ENCODE measurements around the gene GRIFIN. TPM values are rescaled to one million over a fixed set of nuclear protein-coding genes. Genes with fewer than 3 reads are reported as not detected.
A peak's percentile ranks its signal among the peaks of the same experiment; 100 is the strongest.
"Not testable (repeated sequence)": the region's sequence is repeated elsewhere in the genome, so short reads cannot be mapped to it uniquely, and the experiment has no call there.

GRIFIN gene
- total RNA-seq, 3 donors from 2014 or later, result not detected

GRCh38 chr7:2460641-2461040 lies 15.6 kb downstream of the GRIFIN start:
- no peak for TF ChIP-seq CTCF (IDR thresholded peaks at IDR 0.05)
- H3K9me3 ChIP-seq, result no peaks in the 10 kb centered on the region
- intact Hi-C loops (cut with DNase I, micrococcal nuclease), result no loop called here
- DNase-seq (no peak), ATAC-seq (no peak)
- H3K4me1 ChIP-seq (ENCODE audit: low read depth), result no peaks in the 10 kb centered on the region
- H3K36me3 ChIP-seq (ENCODE audit: low read depth), result no peaks in the 10 kb centered on the region
- no peak overlapping the region for H3K4me3 ChIP-seq

GRCh38 chr7:2460188-2460587 lies 16.0 kb downstream of the GRIFIN start:
- no peaks in the 10 kb centered on the region for H3K36me3 ChIP-seq (ENCODE audit: low read depth)
- DNase-seq (no peak), ATAC-seq (no peak)
- no peaks in the 10 kb centered on the region for H3K9me3 ChIP-seq
- TF ChIP-seq CTCF (IDR thresholded peaks at IDR 0.05), result no peak
- intact Hi-C loops (cut with DNase I, micrococcal nuclease), result no loop called here
- H3K4me1 ChIP-seq (ENCODE audit: low read depth), result no peaks in the 10 kb centered on the region
- H3K4me3 ChIP-seq, result no peak overlapping the region

- H3K36me3 ChIP-seq (ENCODE audit: low read depth), result no peaks in the 10 kb centered on the region
- no peak for TF ChIP-seq CTCF (IDR thresholded peaks at IDR 0.05)
- no peak overlapping the region for H3K4me3 ChIP-seq
- H3K4me1 ChIP-seq (ENCODE audit: low read depth), result no peaks in the 10 kb centered on the region
- no peak for DNase-seq
- H3K9me3 ChIP-seq, result no peaks in the 10 kb centered on the region
- intact Hi-C loops (cut with DNase I, micrococcal nuclease), result no loop called here
- no peak for ATAC-seq
These were observed 16.5 kb downstream of the GRIFIN start for GRCh38 chr7:2459674-2460073.

- ATAC-seq; H3K36me3 ChIP-seq (ENCODE audit: low read depth); DNase-seq; H3K4me3 ChIP-seq; H3K9me3 ChIP-seq; intact Hi-C loops (cut with DNase I, micrococcal nuclease): not testable (repeated sequence)
- peaks cover 12% of the 10 kb centered on the region for H3K4me1 ChIP-seq (ENCODE audit: low read depth)
These were observed 22.3 kb downstream of the GRIFIN start for GRCh38 chr7:2453849-2454248.

- Histone ChIP-seq H3K9me3 (no peaks in the 10 kb centered on the region), H3K36me3 (ENCODE audit: low read depth) (no peaks in the 10 kb centered on the region), H3K4me1 (ENCODE audit: low read depth) (peaks cover 12% of the 10 kb centered on the region), H3K4me3 (no peak overlapping the region)
- no peak for TF ChIP-seq CTCF (IDR thresholded peaks at IDR 0.05)
- ATAC-seq (no peak), DNase-seq (no peak)
- intact Hi-C loops (cut with DNase I, micrococcal nuclease), result no loop called here
These were observed 23.4 kb downstream of the GRIFIN start for GRCh38 chr7:2452643-2453270.

- DNase-seq, result peak; percentile 30 to 56 (median 53)
- no peaks in the 10 kb centered on the region for H3K36me3 ChIP-seq (ENCODE audit: low read depth)
- TF ChIP-seq CTCF (IDR thresholded peaks at IDR 0.05), result no peak
- no peak overlapping the region for H3K4me3 ChIP-seq
- ATAC-seq, result peak; percentile 69
- H3K4me1 ChIP-seq (ENCODE audit: low read depth), result peaks cover 12% of the 10 kb centered on the region
- no peaks in the 10 kb centered on the region for H3K9me3 ChIP-seq
- intact Hi-C loops (cut with DNase I, micrococcal nuclease), result no loop called here
These were observed 24.1 kb downstream of the GRIFIN start for GRCh38 chr7:2452074-2452507.

All from mucosa of descending colon (tissue), 3 donors.